GM23338 (cell line): ENCODE results near the gene ZDHHC20. TPM values are rescaled to one million over a fixed set of nuclear protein-coding genes. Genes with fewer than 3 reads are reported as not detected.

Experiments
- ATAC-seq: fragments of 200-7000 bp; cut with Tn5 transposase; 3 replicates; pipeline ENCODE4 v1.9.1; 2020
- DNase-seq: peaks from one replicate; pipeline ENCODE4 v3.0.0-alpha.2; 2015; ENCODE audit warnings: low spot score
- H2AFZ ChIP-seq: fragments of 200-600 bp; sonication (generic); 2 replicates; pipeline ENCODE4 v1.8.0; 2016; ENCODE audit warnings: antibody characterized with exemption, mild to moderate bottlenecking, moderate library complexity
- H3F3A ChIP-seq: fragments of 200-600 bp; sonication (generic); replicated peaks from 2 replicates; pipeline ENCODE4 v1.8.0; 2017; ENCODE audit warnings: antibody characterized with exemption, mixed run types, low read depth
- H3K27ac ChIP-seq: fragments of 200-600 bp; sonication (generic); 2 replicates; pipeline ENCODE4 v1.6.1; 2016; ENCODE audit warnings: low read depth
- H3K27me3 ChIP-seq: fragments of 200-600 bp; sonication (generic); 2 replicates; pipeline ENCODE4 v1.8.0; 2016; ENCODE audit warnings: mild to moderate bottlenecking, mixed run types, moderate library complexity; ENCODE audit not compliant: insufficient read depth
- H3K36me3 ChIP-seq: fragments of 200-600 bp; sonication (generic); 2 replicates; pipeline ENCODE4 v1.8.0; 2016; ENCODE audit warnings: mild to moderate bottlenecking; ENCODE audit not compliant: insufficient read depth
- H3K4me1 ChIP-seq: fragments of 200-600 bp; sonication (generic); 2 replicates; pipeline ENCODE4 v1.8.0; 2016; ENCODE audit warnings: mild to moderate bottlenecking, moderate library complexity; ENCODE audit not compliant: insufficient read depth
- H3K4me2 ChIP-seq: fragments of 200-600 bp; sonication (generic); 2 replicates; pipeline ENCODE4 v1.7.1; 2017; ENCODE audit warnings: mixed run types
- H3K4me3 ChIP-seq: fragments of 200-600 bp; sonication (generic); 2 replicates; pipeline ENCODE4 v1.6.1; 2016; ENCODE audit warnings: mixed run types
- H3K79me2 ChIP-seq: fragments of 200-600 bp; sonication (generic); replicated peaks from 2 replicates; pipeline ENCODE4 v1.8.0; 2017; ENCODE audit warnings: mild to moderate bottlenecking; ENCODE audit not compliant: insufficient read depth
- H3K9me2 ChIP-seq: fragments of 200-600 bp; sonication (generic); 2 replicates; pipeline ENCODE4 v1.8.0; 2017; ENCODE audit not compliant: insufficient read depth
- H4K20me1 ChIP-seq: fragments of 200-600 bp; sonication (generic); replicated peaks from 2 replicates; pipeline ENCODE4 v1.8.0; 2017; ENCODE audit warnings: mild to moderate bottlenecking; ENCODE audit not compliant: insufficient read depth
- H3K27ac Mint-ChIP-seq: 2 replicates; pipeline ENCODE4 v1.8.0; 2020; ENCODE audit warnings: inconsistent platforms, mild to moderate bottlenecking, moderate library complexity, mixed read lengths
- H3K27me3 Mint-ChIP-seq: 3 replicates; pipeline ENCODE4 v1.8.0; 2022; ENCODE audit warnings: low read depth, mild to moderate bottlenecking, moderate library complexity, mixed read lengths, inconsistent platforms; ENCODE audit not compliant: insufficient read depth, poor library complexity
- H3K36me3 Mint-ChIP-seq: 3 replicates; pipeline ENCODE4 v1.8.0; 2021; ENCODE audit warnings: low read depth, mild to moderate bottlenecking, inconsistent platforms, moderate library complexity, mixed read lengths
- H3K4me1 Mint-ChIP-seq: 3 replicates; pipeline ENCODE4 v1.8.0; 2020; ENCODE audit warnings: mild to moderate bottlenecking, inconsistent platforms, mixed read lengths
- H3K4me3 Mint-ChIP-seq: 3 replicates; pipeline ENCODE4 v1.8.0; 2021; ENCODE audit warnings: moderate library complexity, mild to moderate bottlenecking, inconsistent platforms, mixed read lengths
- H3K9me3 Mint-ChIP-seq: 3 replicates; pipeline ENCODE4 v1.8.0; 2020; ENCODE audit warnings: moderate library complexity, mild to moderate bottlenecking, inconsistent platforms, mixed read lengths
- CREB1 ChIP-seq: fragments of 250-450 bp; sonication (Bioruptor Pico); IDR thresholded peaks from 2 replicates; pipeline ENCODE4 v1.5.0; 2020; ENCODE audit warnings: low read depth, mild to moderate bottlenecking, moderate library complexity
- EZH2 ChIP-seq: fragments of 200-600 bp; sonication (generic); IDR thresholded peaks from one replicate; pipeline ENCODE4 v1.8.0; 2017; ENCODE audit warnings: antibody characterized with exemption, mild to moderate bottlenecking, low read depth; ENCODE audit not compliant: unreplicated experiment
- EZH2phosphoT487 ChIP-seq: fragments of 200-600 bp; sonication (generic); IDR thresholded peaks from one replicate; pipeline ENCODE4 v1.8.1; 2018; ENCODE audit warnings: antibody characterized with exemption; ENCODE audit not compliant: unreplicated experiment
- JUNB ChIP-seq: IDR thresholded peaks from one replicate; pipeline ENCODE4 v1.6.1; 2016; ENCODE audit warnings: antibody characterized with exemption; ENCODE audit not compliant: unreplicated experiment
- NANOG ChIP-seq: IDR thresholded peaks from 2 replicates; pipeline ENCODE4 v1.6.1; 2016; ENCODE audit warnings: antibody characterized with exemption, borderline replicate concordance
- POLR2AphosphoS5 ChIP-seq: IDR thresholded peaks from 2 replicates; pipeline ENCODE4 v1.6.1; 2016; ENCODE audit warnings: antibody characterized with exemption, low read depth
- STAT1 ChIP-seq: IDR thresholded peaks from one replicate; pipeline ENCODE4 v1.6.1; 2016; ENCODE audit warnings: antibody characterized with exemption; ENCODE audit not compliant: unreplicated experiment
- ZNF114 ChIP-seq: fragments of 250-450 bp; sonication (Bioruptor Pico); IDR thresholded peaks from 2 replicates; pipeline ENCODE4 v1.5.0; 2020; ENCODE audit warnings: mild to moderate bottlenecking, moderate library complexity
- ZNF331 ChIP-seq: fragments of 250-450 bp; sonication (Bioruptor Pico); IDR thresholded peaks from 2 replicates; pipeline ENCODE4 v1.5.0; 2020; ENCODE audit warnings: low read depth, mild to moderate bottlenecking, moderate library complexity
- polyA plus RNA-seq: library from polyadenylated mRNA; unstranded; fragments of >200 nt; fragmentation: Nextera tagmentation; extraction: Ambion mirVana; gene quantifications from 2 replicates; pipeline ENCODE4 v1.2.1, GENCODE V29; 2016
- total RNA-seq: library from RNA; depleted of rRNA; stranded (reverse); fragments of >200 nt; shearing (Covaris generic); gene quantifications from 2 replicates; pipeline ENCODE4 v1.2.3, GENCODE V29; 2014
- TF ChIP-seq, protein P1 (sequence below): fragments of 250-450 bp; sonication (Bioruptor Pico); IDR thresholded peaks from 2 replicates; pipeline ENCODE4 v1.5.0; 2020; ENCODE audit warnings: mild to moderate bottlenecking, moderate library complexity
- TF ChIP-seq, protein P2 (sequence below): IDR thresholded peaks from one replicate; pipeline ENCODE4 v1.6.1; 2018; ENCODE audit warnings: antibody characterized with exemption; ENCODE audit not compliant: unreplicated experiment
- TF ChIP-seq, protein P3 (sequence below): IDR thresholded peaks from 2 replicates; pipeline ENCODE4 v1.6.1; 2016; ENCODE audit warnings: antibody characterized with exemption
- TF ChIP-seq, protein P4 (sequence below), 2 experiments: fragments of 200-600 bp in 1 of 2; sonication (generic) in 1 of 2; conservative IDR thresholded peaks; 2 replicates each; pipeline versions ENCODE4 v1.5.1 to v1.6.1; 2016 to 2017; ENCODE audit warnings: antibody characterized with exemption in 2 of 2, low read depth in 2 of 2, mild to moderate bottlenecking in 2 of 2, moderate library complexity in 1 of 2

ZDHHC20 gene
- total and polyA plus RNA-seq, 2 experiments from 2014 or later = 37.7 to 119 TPM

DNA sequence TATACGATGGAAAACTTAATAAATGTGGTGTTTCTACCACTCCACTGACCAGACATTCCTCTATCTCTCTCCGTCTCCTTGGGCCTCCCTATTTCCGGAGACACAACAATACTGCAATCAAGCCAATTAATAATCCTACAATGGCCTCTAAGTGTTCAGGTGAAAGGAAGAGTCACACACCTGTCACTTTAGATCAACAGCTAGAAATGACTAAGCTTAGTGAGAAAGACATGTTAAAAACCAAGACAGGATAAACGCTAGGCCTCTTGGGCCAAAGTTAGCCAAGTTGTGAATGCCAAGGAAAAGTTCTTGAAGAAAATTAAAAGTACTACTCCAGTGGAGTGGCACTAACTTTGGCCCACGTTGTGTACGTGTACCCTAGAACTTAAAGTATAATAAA, 22.5 kb downstream of the ZDHHC20 start:
- H2AFZ ChIP-seq = no peak overlapping the region
- H3K4me1 Mint-ChIP-seq = peaks cover 5% of the 10 kb centered on the region; the same call in 2 of the 3 replicates
- no peaks in the 10 kb centered on the region for H3K27me3 ChIP-seq
- no peaks in the 10 kb centered on the region for H3F3A ChIP-seq
- DNase-seq (no peak), ATAC-seq (no peak)
- no peak overlapping the region for H3K27ac ChIP-seq
- peaks cover 23% of the 10 kb centered on the region for H3K9me3 Mint-ChIP-seq
- H3K4me2 ChIP-seq = no peak overlapping the region
- no peak overlapping the region for H3K4me3 ChIP-seq
- H3K4me3 Mint-ChIP-seq = no peak overlapping the region
- no peak overlapping the region for H3K27ac Mint-ChIP-seq
- H3K79me2 ChIP-seq = peaks cover 100% of the 10 kb centered on the region
- H3K4me1 ChIP-seq = no peaks in the 10 kb centered on the region
- H3K36me3 Mint-ChIP-seq = peaks cover 34% of the 10 kb centered on the region
- H3K9me2 ChIP-seq = no peaks in the 10 kb centered on the region
- TF ChIP-seq, protein P1, sequence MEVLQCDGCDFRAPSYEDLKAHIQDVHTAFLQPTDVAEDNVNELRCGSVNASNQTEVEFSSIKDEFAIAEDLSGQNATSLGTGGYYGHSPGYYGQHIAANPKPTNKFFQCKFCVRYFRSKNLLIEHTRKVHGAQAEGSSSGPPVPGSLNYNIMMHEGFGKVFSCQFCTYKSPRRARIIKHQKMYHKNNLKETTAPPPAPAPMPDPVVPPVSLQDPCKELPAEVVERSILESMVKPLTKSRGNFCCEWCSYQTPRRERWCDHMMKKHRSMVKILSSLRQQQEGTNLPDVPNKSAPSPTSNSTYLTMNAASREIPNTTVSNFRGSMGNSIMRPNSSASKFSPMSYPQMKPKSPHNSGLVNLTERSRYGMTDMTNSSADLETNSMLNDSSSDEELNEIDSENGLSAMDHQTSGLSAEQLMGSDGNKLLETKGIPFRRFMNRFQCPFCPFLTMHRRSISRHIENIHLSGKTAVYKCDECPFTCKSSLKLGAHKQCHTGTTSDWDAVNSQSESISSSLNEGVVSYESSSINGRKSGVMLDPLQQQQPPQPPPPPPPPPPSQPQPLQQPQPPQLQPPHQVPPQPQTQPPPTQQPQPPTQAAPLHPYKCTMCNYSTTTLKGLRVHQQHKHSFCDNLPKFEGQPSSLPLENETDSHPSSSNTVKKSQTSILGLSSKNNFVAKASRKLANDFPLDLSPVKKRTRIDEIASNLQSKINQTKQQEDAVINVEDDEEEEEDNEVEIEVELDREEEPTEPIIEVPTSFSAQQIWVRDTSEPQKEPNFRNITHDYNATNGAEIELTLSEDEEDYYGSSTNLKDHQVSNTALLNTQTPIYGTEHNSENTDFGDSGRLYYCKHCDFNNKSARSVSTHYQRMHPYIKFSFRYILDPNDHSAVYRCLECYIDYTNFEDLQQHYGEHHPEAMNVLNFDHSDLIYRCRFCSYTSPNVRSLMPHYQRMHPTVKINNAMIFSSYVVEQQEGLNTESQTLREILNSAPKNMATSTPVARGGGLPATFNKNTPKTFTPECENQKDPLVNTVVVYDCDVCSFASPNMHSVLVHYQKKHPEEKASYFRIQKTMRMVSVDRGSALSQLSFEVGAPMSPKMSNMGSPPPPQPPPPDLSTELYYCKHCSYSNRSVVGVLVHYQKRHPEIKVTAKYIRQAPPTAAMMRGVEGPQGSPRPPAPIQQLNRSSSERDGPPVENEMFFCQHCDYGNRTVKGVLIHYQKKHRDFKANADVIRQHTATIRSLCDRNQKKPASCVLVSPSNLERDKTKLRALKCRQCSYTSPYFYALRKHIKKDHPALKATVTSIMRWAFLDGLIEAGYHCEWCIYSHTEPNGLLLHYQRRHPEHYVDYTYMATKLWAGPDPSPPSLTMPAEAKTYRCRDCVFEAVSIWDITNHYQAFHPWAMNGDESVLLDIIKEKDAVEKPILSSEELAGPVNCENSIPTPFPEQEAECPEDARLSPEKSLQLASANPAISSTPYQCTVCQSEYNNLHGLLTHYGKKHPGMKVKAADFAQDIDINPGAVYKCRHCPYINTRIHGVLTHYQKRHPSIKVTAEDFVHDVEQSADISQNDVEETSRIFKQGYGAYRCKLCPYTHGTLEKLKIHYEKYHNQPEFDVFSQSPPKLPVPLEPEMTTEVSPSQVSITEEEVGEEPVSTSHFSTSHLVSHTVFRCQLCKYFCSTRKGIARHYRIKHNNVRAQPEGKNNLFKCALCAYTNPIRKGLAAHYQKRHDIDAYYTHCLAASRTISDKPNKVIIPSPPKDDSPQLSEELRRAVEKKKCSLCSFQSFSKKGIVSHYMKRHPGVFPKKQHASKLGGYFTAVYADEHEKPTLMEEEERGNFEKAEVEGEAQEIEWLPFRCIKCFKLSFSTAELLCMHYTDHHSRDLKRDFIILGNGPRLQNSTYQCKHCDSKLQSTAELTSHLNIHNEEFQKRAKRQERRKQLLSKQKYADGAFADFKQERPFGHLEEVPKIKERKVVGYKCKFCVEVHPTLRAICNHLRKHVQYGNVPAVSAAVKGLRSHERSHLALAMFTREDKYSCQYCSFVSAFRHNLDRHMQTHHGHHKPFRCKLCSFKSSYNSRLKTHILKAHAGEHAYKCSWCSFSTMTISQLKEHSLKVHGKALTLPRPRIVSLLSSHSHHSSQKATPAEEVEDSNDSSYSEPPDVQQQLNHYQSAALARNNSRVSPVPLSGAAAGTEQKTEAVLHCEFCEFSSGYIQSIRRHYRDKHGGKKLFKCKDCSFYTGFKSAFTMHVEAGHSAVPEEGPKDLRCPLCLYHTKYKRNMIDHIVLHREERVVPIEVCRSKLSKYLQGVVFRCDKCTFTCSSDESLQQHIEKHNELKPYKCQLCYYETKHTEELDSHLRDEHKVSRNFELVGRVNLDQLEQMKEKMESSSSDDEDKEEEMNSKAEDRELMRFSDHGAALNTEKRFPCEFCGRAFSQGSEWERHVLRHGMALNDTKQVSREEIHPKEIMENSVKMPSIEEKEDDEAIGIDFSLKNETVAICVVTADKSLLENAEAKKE = no peak
- TF ChIP-seq EZH2 (no peak), EZH2phosphoT487 (no peak), ZNF114 (CRISPR knock-in tag) (no peak), ZNF331 (CRISPR knock-in tag) (no peak), POLR2AphosphoS5 (no peak), STAT1 (no peak), CREB1 (CRISPR knock-in tag) (no peak), JUNB (no peak), NANOG (no peak)
- TF ChIP-seq, protein P2, sequence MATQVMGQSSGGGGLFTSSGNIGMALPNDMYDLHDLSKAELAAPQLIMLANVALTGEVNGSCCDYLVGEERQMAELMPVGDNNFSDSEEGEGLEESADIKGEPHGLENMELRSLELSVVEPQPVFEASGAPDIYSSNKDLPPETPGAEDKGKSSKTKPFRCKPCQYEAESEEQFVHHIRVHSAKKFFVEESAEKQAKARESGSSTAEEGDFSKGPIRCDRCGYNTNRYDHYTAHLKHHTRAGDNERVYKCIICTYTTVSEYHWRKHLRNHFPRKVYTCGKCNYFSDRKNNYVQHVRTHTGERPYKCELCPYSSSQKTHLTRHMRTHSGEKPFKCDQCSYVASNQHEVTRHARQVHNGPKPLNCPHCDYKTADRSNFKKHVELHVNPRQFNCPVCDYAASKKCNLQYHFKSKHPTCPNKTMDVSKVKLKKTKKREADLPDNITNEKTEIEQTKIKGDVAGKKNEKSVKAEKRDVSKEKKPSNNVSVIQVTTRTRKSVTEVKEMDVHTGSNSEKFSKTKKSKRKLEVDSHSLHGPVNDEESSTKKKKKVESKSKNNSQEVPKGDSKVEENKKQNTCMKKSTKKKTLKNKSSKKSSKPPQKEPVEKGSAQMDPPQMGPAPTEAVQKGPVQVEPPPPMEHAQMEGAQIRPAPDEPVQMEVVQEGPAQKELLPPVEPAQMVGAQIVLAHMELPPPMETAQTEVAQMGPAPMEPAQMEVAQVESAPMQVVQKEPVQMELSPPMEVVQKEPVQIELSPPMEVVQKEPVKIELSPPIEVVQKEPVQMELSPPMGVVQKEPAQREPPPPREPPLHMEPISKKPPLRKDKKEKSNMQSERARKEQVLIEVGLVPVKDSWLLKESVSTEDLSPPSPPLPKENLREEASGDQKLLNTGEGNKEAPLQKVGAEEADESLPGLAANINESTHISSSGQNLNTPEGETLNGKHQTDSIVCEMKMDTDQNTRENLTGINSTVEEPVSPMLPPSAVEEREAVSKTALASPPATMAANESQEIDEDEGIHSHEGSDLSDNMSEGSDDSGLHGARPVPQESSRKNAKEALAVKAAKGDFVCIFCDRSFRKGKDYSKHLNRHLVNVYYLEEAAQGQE = no peak
- TF ChIP-seq, protein P3, sequence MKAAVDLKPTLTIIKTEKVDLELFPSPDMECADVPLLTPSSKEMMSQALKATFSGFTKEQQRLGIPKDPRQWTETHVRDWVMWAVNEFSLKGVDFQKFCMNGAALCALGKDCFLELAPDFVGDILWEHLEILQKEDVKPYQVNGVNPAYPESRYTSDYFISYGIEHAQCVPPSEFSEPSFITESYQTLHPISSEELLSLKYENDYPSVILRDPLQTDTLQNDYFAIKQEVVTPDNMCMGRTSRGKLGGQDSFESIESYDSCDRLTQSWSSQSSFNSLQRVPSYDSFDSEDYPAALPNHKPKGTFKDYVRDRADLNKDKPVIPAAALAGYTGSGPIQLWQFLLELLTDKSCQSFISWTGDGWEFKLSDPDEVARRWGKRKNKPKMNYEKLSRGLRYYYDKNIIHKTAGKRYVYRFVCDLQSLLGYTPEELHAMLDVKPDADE = no peak
- TF ChIP-seq, protein P4, sequence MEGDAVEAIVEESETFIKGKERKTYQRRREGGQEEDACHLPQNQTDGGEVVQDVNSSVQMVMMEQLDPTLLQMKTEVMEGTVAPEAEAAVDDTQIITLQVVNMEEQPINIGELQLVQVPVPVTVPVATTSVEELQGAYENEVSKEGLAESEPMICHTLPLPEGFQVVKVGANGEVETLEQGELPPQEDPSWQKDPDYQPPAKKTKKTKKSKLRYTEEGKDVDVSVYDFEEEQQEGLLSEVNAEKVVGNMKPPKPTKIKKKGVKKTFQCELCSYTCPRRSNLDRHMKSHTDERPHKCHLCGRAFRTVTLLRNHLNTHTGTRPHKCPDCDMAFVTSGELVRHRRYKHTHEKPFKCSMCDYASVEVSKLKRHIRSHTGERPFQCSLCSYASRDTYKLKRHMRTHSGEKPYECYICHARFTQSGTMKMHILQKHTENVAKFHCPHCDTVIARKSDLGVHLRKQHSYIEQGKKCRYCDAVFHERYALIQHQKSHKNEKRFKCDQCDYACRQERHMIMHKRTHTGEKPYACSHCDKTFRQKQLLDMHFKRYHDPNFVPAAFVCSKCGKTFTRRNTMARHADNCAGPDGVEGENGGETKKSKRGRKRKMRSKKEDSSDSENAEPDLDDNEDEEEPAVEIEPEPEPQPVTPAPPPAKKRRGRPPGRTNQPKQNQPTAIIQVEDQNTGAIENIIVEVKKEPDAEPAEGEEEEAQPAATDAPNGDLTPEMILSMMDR (conservative IDR thresholded peaks at IDR 0.05; ENCODE audit: low read depth in 2 of 2) = no peak
- peaks cover 16% of the 10 kb centered on the region for H4K20me1 ChIP-seq
- H3K36me3 ChIP-seq = 0 out of 2 replicates have a peak, but pooled peaks cover 4% of the 10 kb centered on the region
- H3K27me3 Mint-ChIP-seq = peaks cover 2% of the 10 kb centered on the region
